Measurements from ENCODE around the gene CDH23. TPM values are rescaled to one million over a fixed set of nuclear protein-coding genes. Genes with fewer than 3 reads are reported as not detected.

Gene CDH23
- total and polyA plus RNA-seq, 2 of the 8 experiments (the other 6 are each of a cell fraction or from before 2014, with no cell fraction given): 1.9 to 4.9 TPM

DNA sequence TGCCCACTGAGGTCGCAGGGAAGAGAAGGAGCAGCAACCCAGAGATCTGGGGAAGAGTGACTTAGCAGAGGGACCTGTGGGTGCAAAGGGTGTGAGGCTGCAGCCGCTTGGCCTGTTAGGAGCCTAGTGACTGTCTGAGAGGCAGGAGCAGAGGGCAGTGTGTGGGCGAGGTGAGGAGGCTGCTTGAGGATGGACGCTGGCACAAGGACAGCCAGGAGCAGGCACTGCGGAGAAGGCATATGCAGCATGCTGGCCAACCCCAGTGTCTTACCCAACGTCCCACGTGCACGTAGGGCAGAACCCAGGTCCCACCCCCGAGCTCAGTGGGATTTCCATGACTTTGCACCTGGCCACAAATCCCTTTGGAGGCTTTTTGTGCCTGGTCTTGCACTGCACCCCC lies 268.7 kb downstream of the CDH23 start:
- peak overlapping the region; percentile 81; the same call in 1 of the 2 replicates for H2BK12ac ChIP-seq (ENCODE audit: low read depth, low read length)
- no peak overlapping the region for H2AFZ ChIP-seq (ENCODE audit: low read length)
- no peaks in the 10 kb centered on the region for H3K23me2 ChIP-seq (ENCODE audit: low read depth, low read length)
- no peak overlapping the region for H4K8ac ChIP-seq (ENCODE audit: extremely low read depth, insufficient read depth, low read length)
- no peak overlapping the region for H3K9ac ChIP-seq (replicated peaks in 1 of 4; ENCODE audit: extremely low read depth in 1 of 4, low read depth in 3 of 4, low read length in 3 of 4)
- H4K20me1 ChIP-seq (replicated peaks in 1 of 2; ENCODE audit: control insufficient read depth in 1 of 2, insufficient read depth in 2 of 2, low read length in 2 of 2): no peaks in the 10 kb centered on the region
- no peak for TF ChIP-seq CBX8 (IDR thresholded peaks at IDR 0.05; ENCODE audit: borderline replicate concordance, low read depth, low read length)
- no peak overlapping the region for H3K14ac ChIP-seq (ENCODE audit: insufficient read length)
- H3K4me2 ChIP-seq (ENCODE audit: insufficient read depth in 1 of 2, low read depth in 2 of 2, low read length in 2 of 2): no peak overlapping the region
- no peak overlapping the region for H3K56ac ChIP-seq (replicated peaks; ENCODE audit: insufficient read length, low read depth, low read length)
- H2AK5ac ChIP-seq (ENCODE audit: low read depth, low read length): no peak overlapping the region; the same call in 1 of the 2 replicates
- WGBS, 2 experiments (ENCODE audit: extremely low coverage in 1 of 2, insufficient coverage in 1 of 2, insufficient read length in 1 of 2, insufficient replicate concordance in 2 of 2, low coverage in 1 of 2, low lambda C conversion rate in 2 of 2, missing lambda C conversion rate in 1 of 2): 74% methylated on average over 9 of the region's 9 CpGs; no CpG with 5 or more reads in 1 of the 2 experiments
- peaks cover 9 to 12% (median 9%) of the 10 kb centered on the region in 4 experiments for H3K4me1 ChIP-seq (replicated peaks in 1 of 4; ENCODE audit: control insufficient read depth in 3 of 4, insufficient read depth in 4 of 4, low read length in 3 of 4)
- no peak for DNase-seq (ENCODE audit: low read depth in 1 of 2, low spot score in 2 of 2)
- H3K27ac ChIP-seq (ENCODE audit: low read depth, low read length): no peak overlapping the region; the same call in 1 of the 2 replicates
- peak overlapping the region; percentile 81 for H4K91ac ChIP-seq (replicated peaks; ENCODE audit: insufficient read length, low read length)
- no peaks in the 10 kb centered on the region; a peak in 2 of 7 replicates for H3K27me3 ChIP-seq (replicated peaks in 1 of 4; ENCODE audit: control insufficient read depth in 3 of 4, extremely low read depth in 1 of 4, insufficient read depth in 3 of 4, low read length in 3 of 4)
- peak overlapping the region; percentile 62; the same call in 1 of the 2 replicates for H2BK5ac ChIP-seq (ENCODE audit: low read depth, low read length)
- no peaks in the 10 kb centered on the region for H3K36me3 ChIP-seq (ENCODE audit: control insufficient read depth in 2 of 4, insufficient read depth in 4 of 4, low read length in 3 of 4)
- H2BK20ac ChIP-seq (ENCODE audit: low read length): peak overlapping the region; percentile 93
- H4K5ac ChIP-seq (ENCODE audit: insufficient read length, low read depth, low read length): no peak overlapping the region
- H2BK120ac ChIP-seq (replicated peaks; ENCODE audit: low read depth, low read length): no peak overlapping the region
- CTCF ChIA-PET (ENCODE audit: partially characterized antibody): interaction anchor here (1.1 to 3.7 kb wide), 12 partner anchors 9 to 141 kb away, joined by 3 to 35 read pairs (median 4); no protein-coding TSS in a partner anchor
- no peak for FAIRE-seq
- no peaks in the 10 kb centered on the region for H3K79me2 ChIP-seq (ENCODE audit: control insufficient read depth in 1 of 2, insufficient read depth in 2 of 2, low read length in 2 of 2)
- POLR2A ChIA-PET (ENCODE audit: partially characterized antibody): no interaction called here
- H3K9me3 ChIP-seq (ENCODE audit: insufficient read depth in 2 of 2, low read depth in 1 of 2, low read length in 1 of 2): no peaks in the 10 kb centered on the region
- no peaks in the 10 kb centered on the region for H3K79me1 ChIP-seq (ENCODE audit: low read depth, low read length)
- peak overlapping the region; percentile 91 for H3K18ac ChIP-seq (ENCODE audit: extremely low read depth, low read length)
- no peak overlapping the region for H3K4ac ChIP-seq (replicated peaks; ENCODE audit: insufficient read length, low read depth, low read length)
- H3K23ac ChIP-seq (ENCODE audit: insufficient read length): no peak overlapping the region
- H2BK15ac ChIP-seq (ENCODE audit: low read length): peak overlapping the region; percentile 76; the same call in 1 of the 2 replicates
- no peak overlapping the region for H3K4me3 ChIP-seq (ENCODE audit: extremely low read depth in 1 of 4, insufficient read depth in 2 of 4, low read depth in 3 of 4, low read length in 4 of 4)
